ENCODE measurements around the gene ARID1A. TPM values are rescaled to one million over a fixed set of nuclear protein-coding genes. Genes with fewer than 3 reads are reported as not detected.

Gene ARID1A
- total and polyA plus RNA-seq, 9 of the 15 experiments (the other 6 are each of a cell fraction or from before 2014, with no cell fraction given) = 8.3 to 88.3 (median 22.5) TPM

DNA sequence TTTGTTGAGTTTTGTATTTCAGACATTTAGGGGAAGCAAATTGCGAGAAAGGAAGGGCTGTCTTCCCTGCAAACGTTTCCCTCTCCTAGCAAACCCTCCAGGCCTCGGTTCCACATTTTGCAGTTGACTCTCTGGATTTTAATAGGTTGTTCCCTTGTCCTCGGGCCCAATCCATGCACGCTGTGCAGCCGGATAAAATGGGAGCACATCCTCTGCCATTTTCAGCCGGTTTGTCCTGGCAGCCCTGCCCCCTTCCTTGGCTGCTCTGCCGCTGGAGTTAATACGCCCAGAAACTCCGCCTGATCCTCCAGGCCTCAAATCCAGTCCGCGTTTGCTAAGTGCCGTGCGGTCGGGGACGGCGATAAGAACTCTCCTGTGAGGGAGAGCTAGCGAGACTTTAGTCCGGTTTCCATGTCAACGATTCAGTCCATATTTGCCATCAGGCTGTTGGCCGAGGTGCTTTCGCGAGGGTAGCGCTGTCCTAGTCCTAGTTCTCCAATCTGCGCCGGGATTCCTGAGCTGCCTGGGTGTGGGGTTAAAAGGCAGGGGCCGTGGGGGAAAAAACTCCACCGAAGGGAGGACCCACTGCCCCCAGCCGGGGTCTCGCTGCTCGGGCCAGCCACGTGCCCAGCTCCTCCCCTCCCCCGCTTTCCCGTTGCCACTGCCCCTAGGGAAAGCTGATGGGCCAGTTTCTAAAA lies 2.9 kb upstream of the ARID1A start (continued):
- TF ChIP-seq RBM22 (IDR thresholded peaks at IDR 0.05; ENCODE audit: low read depth, low read length, poor library complexity, severe bottlenecking) = no peak
- TF ChIP-seq TAF7 (tag; IDR thresholded peaks at IDR 0.05) = peak; percentile 49; the same call in 1 of the 2 replicates
- 0 out of 2 replicates have a peak, but pooled peaks have one; percentile 54 for TF ChIP-seq ZNF12 (CRISPR knock-in tag; IDR thresholded peaks at IDR 0.05)
- peak; percentile 74; the same call in 1 of the 2 replicates for TF ChIP-seq ETS1 (conservative IDR thresholded peaks at IDR 0.05; ENCODE audit: control insufficient read depth, low read depth, low read length)
- TF ChIP-seq TEAD4 (IDR thresholded peaks at IDR 0.05; ENCODE audit: low read length) = peak; percentile 84
- 0 out of 2 replicates have a peak, but pooled peaks have one; percentile 58 for TF ChIP-seq TEAD4 (CRISPR knock-in tag; IDR thresholded peaks at IDR 0.05; ENCODE audit: borderline replicate concordance)
- no peak for TF ChIP-seq NR2F6 (CRISPR knock-in tag; IDR thresholded peaks at IDR 0.05)
- TF ChIP-seq, protein P1, sequence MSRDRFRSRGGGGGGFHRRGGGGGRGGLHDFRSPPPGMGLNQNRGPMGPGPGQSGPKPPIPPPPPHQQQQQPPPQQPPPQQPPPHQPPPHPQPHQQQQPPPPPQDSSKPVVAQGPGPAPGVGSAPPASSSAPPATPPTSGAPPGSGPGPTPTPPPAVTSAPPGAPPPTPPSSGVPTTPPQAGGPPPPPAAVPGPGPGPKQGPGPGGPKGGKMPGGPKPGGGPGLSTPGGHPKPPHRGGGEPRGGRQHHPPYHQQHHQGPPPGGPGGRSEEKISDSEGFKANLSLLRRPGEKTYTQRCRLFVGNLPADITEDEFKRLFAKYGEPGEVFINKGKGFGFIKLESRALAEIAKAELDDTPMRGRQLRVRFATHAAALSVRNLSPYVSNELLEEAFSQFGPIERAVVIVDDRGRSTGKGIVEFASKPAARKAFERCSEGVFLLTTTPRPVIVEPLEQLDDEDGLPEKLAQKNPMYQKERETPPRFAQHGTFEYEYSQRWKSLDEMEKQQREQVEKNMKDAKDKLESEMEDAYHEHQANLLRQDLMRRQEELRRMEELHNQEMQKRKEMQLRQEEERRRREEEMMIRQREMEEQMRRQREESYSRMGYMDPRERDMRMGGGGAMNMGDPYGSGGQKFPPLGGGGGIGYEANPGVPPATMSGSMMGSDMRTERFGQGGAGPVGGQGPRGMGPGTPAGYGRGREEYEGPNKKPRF (IDR thresholded peaks at IDR 0.05; ENCODE audit: low read depth, low read length) = no peak
- TF ChIP-seq KLF1 (tag; IDR thresholded peaks at IDR 0.05) = 0 out of 2 replicates have a peak, but pooled peaks have one; percentile 36
- TF ChIP-seq SMAD2 (IDR thresholded peaks at IDR 0.05; ENCODE audit: low read depth, low read length) = no peak
- no peak for TF ChIP-seq ZNF124 (CRISPR knock-in tag; IDR thresholded peaks at IDR 0.05)
- peak; percentile 57 for TF ChIP-seq SAP30 (IDR thresholded peaks at IDR 0.05; ENCODE audit: borderline replicate concordance, insufficient read depth, low read depth, low read length, poor library complexity, severe bottlenecking)
- TF ChIP-seq MCM2 (IDR thresholded peaks at IDR 0.05; ENCODE audit: low read depth) = no peak
- peak; percentile 77 for TF ChIP-seq EP300 (IDR thresholded peaks at IDR 0.05; ENCODE audit: low read length)
- TF ChIP-seq ZNF395 (CRISPR knock-in tag; IDR thresholded peaks at IDR 0.05) = peak; percentile 76
- no peak for TF ChIP-seq STAT5B (CRISPR knock-in tag; IDR thresholded peaks at IDR 0.05)
- TF ChIP-seq MAX (CRISPR knock-in tag; IDR thresholded peaks at IDR 0.05) = peak; percentile 91
- peak; percentile 97 for TF ChIP-seq XRCC5 (IDR thresholded peaks at IDR 0.05; ENCODE audit: low read depth, low read length)
- peak; percentile 68 for TF ChIP-seq CREB1 (IDR thresholded peaks at IDR 0.05)
- TF ChIP-seq CREB1 (CRISPR knock-in tag; IDR thresholded peaks at IDR 0.05) = peak; percentile 80
- TF ChIP-seq NRF1 (conservative IDR thresholded peaks at IDR 0.05 in 1 of 2, IDR thresholded peaks at IDR 0.05 in 1 of 2) = peak; percentile 63 to 71
- 0 out of 2 replicates have a peak, but pooled peaks have one; percentile 27 for TF ChIP-seq BMI1 (IDR thresholded peaks at IDR 0.05; ENCODE audit: low read length)
- TF ChIP-seq ZBED1 (IDR thresholded peaks at IDR 0.05) = peak; percentile 60
- TF ChIP-seq SIN3B (IDR thresholded peaks at IDR 0.05; ENCODE audit: low read depth) = peak; percentile 38; the same call in 1 of the 2 replicates
- TF ChIP-seq TFAM (CRISPR knock-in tag; conservative IDR thresholded peaks at IDR 0.05) = no peak

Measured in K562 (cell line).